Bone marrow (tissue), 2 donors: ENCODE data around the gene ARHGEF37.
"Not testable (repeated sequence)": the region's sequence is repeated elsewhere in the genome, so short reads cannot be mapped to it uniquely, and the experiment has no call there.

Experiments used
- DNase-seq, 2 donors: peaks; one replicate each; lab custom pipeline; 2025; lab: John Stamatoyannopoulos, UW

The ARHGEF37 gene

DNA sequence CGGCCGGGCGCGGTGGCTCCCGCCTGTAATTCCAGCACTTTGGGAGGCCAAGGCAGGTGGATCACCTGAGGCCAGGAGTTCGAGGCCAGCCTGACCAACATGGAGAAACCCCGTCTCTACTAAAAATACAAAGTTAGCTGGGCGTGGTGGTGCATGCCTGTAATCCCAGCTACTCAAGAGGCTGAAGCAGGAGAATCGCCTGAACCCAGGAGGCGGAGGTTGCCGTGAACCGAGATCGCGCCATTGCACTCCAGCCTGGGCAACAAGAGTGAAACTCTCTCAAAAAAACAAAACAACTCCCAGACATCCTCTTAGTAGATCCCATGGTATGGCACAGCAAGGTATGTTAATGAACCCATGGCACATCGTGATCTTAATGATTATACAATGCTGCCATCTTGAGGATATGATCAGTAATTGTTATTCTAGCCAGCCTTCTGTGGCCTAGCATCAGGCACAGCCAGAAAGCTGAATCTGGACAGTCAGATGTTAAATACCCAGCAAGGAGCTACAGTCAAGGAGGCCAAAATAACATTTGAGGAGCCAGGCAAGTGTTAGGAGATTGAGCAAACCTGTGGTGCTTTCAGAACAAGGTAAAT lies 16.7 kb upstream of the ARHGEF37 start:
- peak in 1 of 2 donors; percentile 57 for DNase-seq

GRCh38 chr5:149567226-149567625 lies 14.1 kb upstream of the ARHGEF37 start:
- DNase-seq = no peak

DNA sequence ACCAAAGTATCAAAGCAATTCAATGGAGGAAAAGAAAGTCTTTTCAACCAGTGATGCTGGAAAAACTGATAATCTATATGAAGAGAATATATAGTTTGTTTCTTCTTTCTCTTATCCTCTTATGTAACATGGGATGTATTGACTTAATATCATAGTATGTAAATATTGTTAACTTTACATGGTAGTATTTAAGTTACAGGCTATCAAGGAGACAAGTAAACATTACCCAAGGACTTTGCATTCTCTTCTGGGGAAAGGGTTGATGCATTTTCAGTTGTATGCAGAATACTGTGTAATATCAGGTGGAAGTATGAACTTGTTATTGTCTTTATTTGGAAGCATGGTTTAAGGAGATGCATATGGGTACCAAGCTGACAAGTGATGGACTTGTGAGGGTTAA lies 9.1 kb upstream of the ARHGEF37 start:
- DNase-seq = no peak

GRCh38 chr5:149572576-149573231 lies 8.6 kb upstream of the ARHGEF37 start:
- DNase-seq = no peak

DNA sequence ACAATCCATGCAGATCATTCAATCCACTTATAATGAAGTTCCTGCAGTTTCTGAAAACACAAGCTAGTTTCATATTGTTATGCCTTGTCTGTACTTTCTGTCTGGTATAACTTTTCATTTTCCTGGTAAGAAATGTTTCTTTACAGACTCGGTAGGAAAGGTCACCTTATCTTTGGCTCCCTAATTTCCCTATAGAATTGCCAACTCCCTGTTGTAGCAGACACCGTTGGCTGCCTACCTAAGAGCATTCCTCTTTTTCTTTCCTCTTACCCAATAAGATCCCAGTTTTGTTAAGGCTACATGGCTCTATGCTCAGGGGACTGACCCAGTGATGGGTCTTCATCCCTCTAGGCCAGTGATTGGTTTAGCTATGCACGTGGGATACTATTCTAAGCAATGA lies 6.2 kb upstream of the ARHGEF37 start:
- DNase-seq = no peak

GRCh38 chr5:149576021-149576420 lies 5.3 kb upstream of the ARHGEF37 start:
- no peak for DNase-seq

DNA sequence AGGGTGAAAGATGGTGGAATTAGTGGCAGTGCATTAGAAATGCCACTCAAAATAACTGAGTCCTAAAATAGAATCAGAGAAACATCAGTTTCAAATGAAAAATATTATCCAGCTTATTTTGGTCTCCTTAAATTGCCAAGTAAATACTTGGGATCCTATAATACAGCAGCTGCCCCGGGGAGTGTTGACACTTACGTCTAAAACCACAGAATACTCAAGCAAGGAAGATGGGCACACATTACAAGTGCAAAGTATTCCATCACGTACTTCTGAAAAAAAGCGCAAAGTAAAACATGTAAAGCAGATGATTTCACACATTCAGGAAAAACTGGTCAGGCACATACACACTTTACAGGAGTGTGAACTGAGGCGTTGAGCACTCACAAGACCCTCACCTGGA lies 2.4 kb upstream of the ARHGEF37 start:
- no peak for DNase-seq

GRCh38 chr5:149580808-149581191 lies 498 bp upstream of the ARHGEF37 start:
- no peak for DNase-seq

GRCh38 chr5:149581931-149582768 lies 852 bp downstream of the ARHGEF37 start:
- DNase-seq = no peak

DNA sequence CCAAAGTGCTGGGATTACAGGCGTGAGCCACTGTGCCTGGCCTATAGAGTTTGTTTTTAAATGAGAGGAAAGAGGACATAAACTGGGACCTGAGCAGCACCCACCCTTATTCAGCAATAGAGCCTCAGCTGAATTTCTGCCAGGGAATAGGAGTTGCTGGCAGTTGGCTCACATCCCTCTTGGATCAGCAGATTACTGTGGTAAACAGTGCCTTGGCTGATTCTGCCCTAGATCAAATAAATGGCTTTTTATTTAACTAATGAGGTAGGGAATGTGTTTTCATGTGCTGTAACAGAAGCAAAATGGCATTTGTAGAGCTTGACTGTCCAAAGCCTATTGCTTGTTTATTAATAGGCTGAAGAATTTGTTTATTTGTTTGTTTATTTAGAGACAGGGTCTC lies 2.1 kb downstream of the ARHGEF37 start:
- no peak for DNase-seq

DNA sequence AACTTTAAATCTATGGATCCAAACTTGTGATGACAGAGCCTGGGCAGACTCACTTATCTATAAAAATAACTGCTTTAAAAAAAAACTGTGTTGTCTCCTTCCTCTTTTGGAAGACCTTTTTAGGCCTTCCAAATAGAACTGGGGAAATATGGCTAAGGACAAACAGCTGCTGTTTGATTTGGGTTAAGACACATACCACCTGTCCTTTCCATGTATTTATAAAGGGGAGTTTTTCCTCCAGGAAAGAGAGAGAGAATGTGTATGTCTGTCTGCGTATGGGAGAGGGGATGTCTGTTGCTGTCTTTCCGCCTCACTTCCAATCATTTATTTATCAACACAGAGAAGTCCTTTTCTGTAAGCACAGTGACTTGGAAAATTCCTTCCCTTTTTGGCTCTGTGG lies 2.8 kb downstream of the ARHGEF37 start:
- DNase-seq = no peak

DNA sequence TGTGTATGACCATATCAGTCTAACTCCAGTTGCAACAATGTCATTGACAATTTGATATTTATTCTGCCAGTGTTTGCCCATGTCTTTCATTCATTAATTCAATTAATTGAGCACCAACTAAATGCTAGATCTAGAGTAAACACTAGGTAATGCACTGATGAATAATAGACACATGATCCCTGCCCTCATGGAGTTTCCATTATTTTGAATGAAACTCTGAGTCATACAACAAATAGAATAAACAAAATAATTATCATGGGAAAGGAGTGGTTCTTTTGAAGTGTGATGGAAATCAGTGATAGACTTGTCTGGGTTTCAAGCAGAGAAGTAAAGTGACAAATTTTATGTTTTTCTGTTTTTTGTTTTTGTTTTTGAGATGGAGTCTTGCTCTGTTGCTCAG lies 4.6 kb downstream of the ARHGEF37 start:
- no peak for DNase-seq

GRCh38 chr5:149586708-149587318 lies 5.5 kb downstream of the ARHGEF37 start:
- no peak for DNase-seq

DNA sequence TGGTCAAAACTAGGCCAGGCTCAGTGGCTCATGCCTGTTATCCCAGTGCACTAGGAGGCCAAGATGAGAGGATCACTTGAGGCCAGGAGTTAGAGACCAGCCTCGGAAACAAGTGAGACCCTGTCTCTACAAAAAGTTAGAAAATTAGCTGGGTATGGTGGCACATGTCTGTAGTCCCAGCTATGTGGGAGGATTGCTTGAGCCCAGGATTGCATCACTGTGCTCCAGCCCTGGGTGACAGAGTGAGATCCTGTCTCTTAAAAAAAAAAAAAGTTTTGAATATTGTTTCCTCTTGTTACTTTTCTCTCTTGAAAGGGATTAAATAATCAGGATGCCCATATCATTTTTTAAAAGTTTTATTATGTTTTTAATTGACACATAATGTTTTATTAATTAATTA lies 7.6 kb downstream of the ARHGEF37 start:
- no peak for DNase-seq

DNA sequence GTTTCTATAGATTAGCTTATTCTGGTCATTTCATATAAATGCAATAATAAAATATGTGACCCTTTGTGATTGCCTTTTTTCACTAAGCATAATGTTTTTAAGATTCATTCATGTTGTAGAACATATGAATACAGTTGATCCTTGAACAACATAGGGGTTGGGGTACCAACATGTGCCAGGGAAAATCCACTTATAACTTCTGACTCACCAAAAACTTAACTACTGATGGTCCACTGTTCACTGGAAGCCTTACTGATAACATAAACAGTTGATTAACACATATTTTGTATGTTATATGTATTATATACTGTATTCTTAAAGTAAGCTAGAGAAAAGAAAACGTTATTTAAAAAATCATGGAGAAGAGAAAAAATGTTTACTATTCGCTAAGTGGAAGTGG lies 12.1 kb downstream of the ARHGEF37 start:
- no peak for DNase-seq

DNA sequence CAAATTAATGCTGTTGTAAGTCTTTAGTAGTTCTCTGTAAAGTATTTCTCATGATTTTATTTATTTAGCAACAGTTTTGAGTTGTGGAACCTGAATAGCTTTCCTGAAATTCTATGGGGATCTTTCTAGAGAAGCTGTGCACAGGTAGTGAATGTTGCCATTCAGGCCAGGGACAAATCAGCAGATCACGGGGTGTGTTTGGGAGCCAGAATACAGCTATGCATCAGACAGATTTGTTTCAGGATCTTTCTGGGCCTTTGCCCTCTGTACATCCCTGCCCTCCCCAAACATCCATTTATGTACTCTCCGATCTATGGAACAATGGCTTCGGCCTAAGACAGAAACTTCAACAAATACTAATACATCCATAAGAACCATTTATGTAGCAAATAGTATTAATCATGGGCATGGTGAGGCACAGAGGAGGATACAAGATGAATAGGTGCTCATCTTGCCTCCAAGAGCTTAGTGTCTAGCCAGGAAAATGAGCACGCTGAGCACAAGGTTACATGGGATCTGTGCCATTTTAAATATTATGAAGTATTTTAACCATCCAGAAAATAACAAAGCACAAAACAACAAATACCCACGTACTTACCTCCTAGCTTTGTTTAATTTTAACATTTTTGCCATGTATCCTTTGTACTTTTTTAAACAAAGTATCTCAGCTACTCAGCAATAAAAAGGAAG lies 13.1 kb downstream of the ARHGEF37 start:
- DNase-seq = no peak

DNA sequence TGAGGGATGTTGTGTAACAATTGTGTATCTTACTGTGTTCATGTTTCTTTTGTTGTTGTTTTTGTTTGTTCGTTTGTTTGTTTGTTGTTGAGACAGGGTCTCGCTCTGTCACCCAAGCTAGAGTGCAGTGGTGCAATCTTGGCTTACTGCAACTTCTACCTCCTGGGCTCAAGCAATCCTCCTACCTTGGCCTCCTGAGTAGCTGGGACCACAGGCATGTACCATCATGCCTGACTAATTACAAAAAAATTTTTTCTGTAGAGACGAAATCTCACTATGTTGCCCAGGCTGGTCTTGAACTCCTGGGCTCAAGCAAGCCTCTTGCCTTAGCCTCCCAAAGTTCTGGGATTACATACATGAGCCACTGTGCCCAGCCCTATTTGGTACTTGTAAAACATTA lies 13.8 kb downstream of the ARHGEF37 start:
- not testable (repeated sequence) for DNase-seq

- no peak for DNase-seq
Observed at GRCh38 chr5:149596712-149597111, 15.4 kb downstream of the ARHGEF37 start.

DNA sequence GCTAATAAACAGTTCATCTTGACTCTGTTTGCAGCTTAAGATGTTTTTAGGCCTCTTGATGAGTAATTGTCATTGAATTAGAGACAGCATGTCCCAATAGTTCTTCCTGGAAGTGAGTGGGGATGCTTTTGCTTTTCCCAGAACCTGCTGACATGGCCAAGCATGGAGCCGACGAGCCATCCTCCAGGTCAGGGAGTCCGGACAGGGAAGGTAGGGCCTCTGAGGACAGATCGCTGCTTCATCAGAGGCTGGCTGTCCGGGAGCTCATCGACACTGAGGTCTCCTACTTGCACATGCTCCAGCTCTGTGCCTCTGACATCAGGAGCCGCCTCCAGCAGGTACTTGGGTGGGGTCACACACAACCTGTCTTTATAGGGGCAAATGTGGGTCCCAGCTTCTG lies 16.3 kb downstream of the ARHGEF37 start:
- no peak for DNase-seq

GRCh38 chr5:149598234-149598633 lies 16.9 kb downstream of the ARHGEF37 start:
- DNase-seq = not testable (repeated sequence)

DNA sequence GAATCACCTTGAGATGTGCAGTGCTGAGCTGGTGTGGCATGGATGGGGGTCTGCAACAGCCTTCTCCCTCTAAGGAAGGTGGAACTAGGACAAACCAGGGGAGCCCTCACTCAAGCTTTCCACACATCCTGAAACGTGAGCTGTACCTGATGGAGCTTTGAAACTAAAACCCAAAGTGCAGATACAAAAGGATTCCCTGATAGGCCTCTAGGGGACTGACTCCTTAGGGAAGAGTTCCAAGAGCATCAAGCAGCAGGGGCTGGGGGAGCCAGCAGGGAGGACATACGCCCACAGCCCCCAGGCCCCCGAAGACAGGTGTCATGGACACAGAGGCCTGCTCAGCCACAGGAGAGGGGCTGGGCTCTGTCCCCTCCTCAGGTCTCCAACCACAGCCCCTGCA lies 17.7 kb downstream of the ARHGEF37 start:
- DNase-seq = no peak

DNA sequence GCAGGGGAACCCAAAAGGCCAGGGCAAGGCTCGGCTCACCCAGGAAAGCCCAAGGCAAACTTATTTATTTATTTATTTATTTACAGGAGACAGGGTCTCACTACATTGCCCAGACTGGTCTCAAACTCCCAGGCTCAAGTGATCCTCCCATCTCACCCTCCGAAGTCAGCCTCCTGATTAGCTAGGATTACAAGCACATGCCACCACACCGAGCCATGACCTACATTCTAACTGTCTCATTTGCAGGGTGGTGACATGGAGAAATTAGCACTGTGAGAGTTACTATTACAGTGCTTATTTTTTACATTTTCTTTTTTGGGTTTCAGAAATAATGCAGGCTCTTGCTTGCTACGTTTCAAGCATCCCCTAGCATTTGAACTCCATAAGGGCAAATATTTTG lies 18.1 kb downstream of the ARHGEF37 start:
- no peak for DNase-seq
